Osteocyte (in vitro differentiated cells): Measurements from ENCODE around the gene IFT172. TPM values are rescaled to one million over a fixed set of nuclear protein-coding genes. Genes with fewer than 3 reads are reported as not detected.

Source experiments
- DNase-seq: peaks from one replicate; pipeline ENCODE4 v3.0.0; 2021; ENCODE audit warnings: mixed read lengths; ENCODE audit not compliant: unreplicated experiment; ENCODE audit errors: extremely low spot score
- H3K27ac Mint-ChIP-seq: one replicate; pipeline ENCODE4 v1.8.0; 2021; ENCODE audit warnings: mild to moderate bottlenecking, mixed read lengths; ENCODE audit not compliant: unreplicated experiment
- H3K27me3 Mint-ChIP-seq: one replicate; pipeline ENCODE4 v1.8.0; 2021; ENCODE audit warnings: mixed read lengths; ENCODE audit not compliant: unreplicated experiment
- H3K36me3 Mint-ChIP-seq: one replicate; pipeline ENCODE4 v1.8.0; 2021; ENCODE audit warnings: mixed read lengths; ENCODE audit not compliant: unreplicated experiment
- H3K4me1 Mint-ChIP-seq: one replicate; pipeline ENCODE4 v1.8.0; 2021; ENCODE audit warnings: mixed read lengths; ENCODE audit not compliant: unreplicated experiment
- H3K4me3 Mint-ChIP-seq: one replicate; pipeline ENCODE4 v1.8.0; 2021; ENCODE audit warnings: mild to moderate bottlenecking, moderate library complexity, mixed read lengths; ENCODE audit not compliant: unreplicated experiment
- H3K9me3 Mint-ChIP-seq: one replicate; pipeline ENCODE4 v1.8.0; 2021; ENCODE audit warnings: mixed read lengths; ENCODE audit not compliant: unreplicated experiment
- CTCF ChIP-seq: fragments of 200-600 bp; sonication (generic); IDR thresholded peaks from 2 replicates; pipeline ENCODE4 v1.5.0; 2021; ENCODE audit warnings: antibody characterized with exemption, mild to moderate bottlenecking, moderate library complexity
- total RNA-seq: library from RNA; stranded (reverse); gene quantifications from 2 replicates; pipeline ENCODE4 v1.2.1, GENCODE V29; 2021

IFT172 gene
- total RNA-seq, 1 donor from 2014 or later: 42.5 TPM

GRCh38 chr2:27509326-27509725 lies 19.8 kb upstream of the IFT172 start:
- H3K4me1 Mint-ChIP-seq: peaks cover 4% of the 10 kb centered on the region
- no peaks in the 10 kb centered on the region for H3K36me3 Mint-ChIP-seq
- no peak overlapping the region for H3K4me3 Mint-ChIP-seq
- H3K27me3 Mint-ChIP-seq: peaks cover 31% of the 10 kb centered on the region
- DNase-seq: no peak
- H3K9me3 Mint-ChIP-seq: no peaks in the 10 kb centered on the region
- H3K27ac Mint-ChIP-seq: no peak overlapping the region
- no peak for TF ChIP-seq CTCF

GRCh38 chr2:27507293-27507692 lies 17.8 kb upstream of the IFT172 start:
- H3K27ac Mint-ChIP-seq: no peak overlapping the region
- no peak for DNase-seq
- no peak overlapping the region for H3K4me3 Mint-ChIP-seq
- peaks cover 22% of the 10 kb centered on the region for H3K27me3 Mint-ChIP-seq
- H3K4me1 Mint-ChIP-seq: peaks cover 4% of the 10 kb centered on the region
- TF ChIP-seq CTCF: no peak
- H3K36me3 Mint-ChIP-seq: no peaks in the 10 kb centered on the region
- H3K9me3 Mint-ChIP-seq: no peaks in the 10 kb centered on the region

DNA sequence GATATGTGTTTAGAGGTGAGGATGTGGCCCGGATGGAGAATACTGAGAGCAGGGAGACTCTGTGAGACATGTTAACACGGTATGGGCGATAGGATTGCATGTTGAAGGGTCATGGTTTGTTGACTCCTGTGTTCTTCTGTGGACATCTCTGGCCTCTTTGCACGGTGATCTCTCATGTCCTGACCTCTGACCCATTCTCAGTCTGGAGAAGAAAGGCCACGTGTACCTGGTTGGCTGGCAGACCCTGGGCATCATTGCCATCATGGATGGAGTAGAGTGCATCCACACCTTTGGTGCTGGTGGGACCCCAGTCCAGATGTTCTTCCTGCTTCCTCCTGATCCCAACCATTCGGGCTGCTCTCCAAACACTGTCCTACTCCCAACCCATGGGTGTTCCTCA lies 17.0 kb upstream of the IFT172 start:
- Mint-ChIP-seq H3K4me3 (no peak overlapping the region), H3K36me3 (no peaks in the 10 kb centered on the region), H3K27me3 (peaks cover 24% of the 10 kb centered on the region), H3K4me1 (peaks cover 4% of the 10 kb centered on the region), H3K27ac (no peak overlapping the region), H3K9me3 (no peaks in the 10 kb centered on the region)
- no peak for TF ChIP-seq CTCF
- no peak for DNase-seq

DNA sequence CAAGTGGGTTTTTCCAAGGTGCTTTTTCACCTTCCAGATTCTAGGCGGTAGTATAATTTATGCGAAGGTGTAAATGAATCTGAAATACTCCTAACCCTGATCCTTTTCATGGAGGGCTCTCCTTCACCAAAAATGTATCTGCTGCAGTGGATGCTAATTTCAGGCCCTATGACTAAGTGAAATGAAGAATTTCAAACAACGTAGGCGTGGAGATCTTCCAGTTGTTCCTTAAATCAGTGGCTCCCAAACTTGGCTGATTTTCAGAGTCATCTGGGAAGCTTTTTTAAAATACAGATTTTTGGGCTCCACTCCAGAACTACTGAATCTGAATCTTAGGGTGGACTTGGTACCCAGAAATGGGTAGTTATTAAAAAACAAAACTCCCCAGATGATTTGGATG lies 12.6 kb upstream of the IFT172 start:
- no peak for TF ChIP-seq CTCF
- Mint-ChIP-seq H3K27me3 (peaks cover 42% of the 10 kb centered on the region), H3K4me1 (no peaks in the 10 kb centered on the region), H3K4me3 (no peak overlapping the region), H3K27ac (no peak overlapping the region), H3K9me3 (no peaks in the 10 kb centered on the region), H3K36me3 (no peaks in the 10 kb centered on the region)
- DNase-seq: no peak

DNA sequence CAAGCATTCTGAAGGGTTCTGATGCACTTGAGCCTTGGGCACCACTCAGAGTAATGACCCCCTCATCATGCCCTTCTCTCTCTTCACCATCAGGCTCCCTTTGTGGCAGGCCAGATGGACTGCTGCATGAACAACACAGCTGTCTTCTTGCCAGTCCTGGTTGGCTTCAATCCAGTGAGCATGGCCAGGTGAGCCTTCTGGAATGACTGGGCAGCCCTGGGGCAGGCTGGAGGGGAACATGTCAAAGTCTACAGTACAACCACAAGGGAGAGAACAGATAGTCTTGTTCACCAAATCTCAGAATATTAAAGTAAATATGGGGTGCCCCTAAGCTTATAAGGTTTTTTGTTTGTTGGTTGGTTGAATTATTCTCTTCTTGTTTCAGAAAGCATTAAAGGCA lies 11.5 kb upstream of the IFT172 start:
- peaks cover 48% of the 10 kb centered on the region for H3K27me3 Mint-ChIP-seq
- no peak for DNase-seq
- TF ChIP-seq CTCF: no peak
- H3K4me3 Mint-ChIP-seq: no peak overlapping the region
- no peaks in the 10 kb centered on the region for H3K9me3 Mint-ChIP-seq
- no peak overlapping the region for H3K27ac Mint-ChIP-seq
- no peaks in the 10 kb centered on the region for H3K4me1 Mint-ChIP-seq
- H3K36me3 Mint-ChIP-seq: no peaks in the 10 kb centered on the region
